HUES48 (cell line): ENCODE results near the gene TFAP2E.
"Not testable (repeated sequence)": the region's sequence is repeated elsewhere in the genome, so short reads cannot be mapped to it uniquely, and the experiment has no call there.

Source experiments
- H3K27ac ChIP-seq: one replicate; pipeline ENCODE4 v1.7.0; 2013; ENCODE audit warnings: low read depth, low read length, inconsistent platforms
- H3K27me3 ChIP-seq: 2 replicates; pipeline ENCODE4 v1.6.1; 2013; ENCODE audit warnings: mild to moderate bottlenecking, low read length; ENCODE audit not compliant: control insufficient read depth, insufficient read depth
- H3K36me3 ChIP-seq: 2 replicates; pipeline ENCODE4 v1.6.1; 2013; ENCODE audit warnings: low read length; ENCODE audit not compliant: control insufficient read depth, insufficient read depth
- H3K4me1 ChIP-seq: 2 replicates; pipeline ENCODE4 v1.6.1; 2013; ENCODE audit warnings: mild to moderate bottlenecking, low read length; ENCODE audit not compliant: control insufficient read depth, insufficient read depth
- H3K4me3 ChIP-seq: 2 replicates; pipeline ENCODE4 v1.5.1; 2013; ENCODE audit warnings: mild to moderate bottlenecking, low read depth, low read length
- H3K9ac ChIP-seq: 2 replicates; pipeline ENCODE4 v1.6.1; 2013; ENCODE audit warnings: mild to moderate bottlenecking, low read depth, low read length, moderate library complexity
- H3K9me3 ChIP-seq: 2 replicates; pipeline ENCODE4 v1.6.1; 2013; ENCODE audit warnings: low read length; ENCODE audit not compliant: control insufficient read depth, insufficient read depth

The TFAP2E gene

DNA sequence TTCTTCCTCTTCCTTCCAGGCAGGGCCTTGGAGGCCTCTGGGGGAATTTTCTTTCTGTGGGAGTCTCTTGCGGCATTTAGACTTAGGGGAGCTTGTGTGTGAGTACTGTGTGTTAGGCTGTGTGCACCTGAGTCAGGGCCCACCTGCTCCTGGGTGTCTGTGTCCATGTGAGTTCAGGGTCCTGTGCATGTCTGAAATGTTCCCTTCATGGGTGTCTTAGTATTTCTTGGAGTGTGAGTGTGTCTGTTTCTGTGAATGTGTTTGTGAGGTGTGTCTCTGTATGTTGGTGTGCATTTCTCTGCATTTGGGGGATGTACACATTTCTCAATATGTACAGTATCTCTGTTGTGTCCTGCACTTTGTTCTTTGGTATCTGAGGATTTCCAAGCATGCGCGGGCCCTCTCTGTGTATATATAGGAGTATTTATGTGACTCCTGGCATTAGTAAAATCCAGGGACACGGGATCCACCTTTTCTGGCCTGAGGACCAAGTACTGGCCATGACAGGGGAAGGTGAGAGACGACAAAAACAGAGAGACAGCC lies 2.4 kb downstream of the TFAP2E start:
- peaks cover 92% of the 10 kb centered on the region for H3K27me3 ChIP-seq
- H3K27ac ChIP-seq: no peak overlapping the region
- no peaks in the 10 kb centered on the region for H3K36me3 ChIP-seq
- H3K4me1 ChIP-seq: peaks cover 21% of the 10 kb centered on the region
- H3K9ac ChIP-seq: no peak overlapping the region
- no peaks in the 10 kb centered on the region for H3K9me3 ChIP-seq
- H3K4me3 ChIP-seq: no peak overlapping the region

DNA sequence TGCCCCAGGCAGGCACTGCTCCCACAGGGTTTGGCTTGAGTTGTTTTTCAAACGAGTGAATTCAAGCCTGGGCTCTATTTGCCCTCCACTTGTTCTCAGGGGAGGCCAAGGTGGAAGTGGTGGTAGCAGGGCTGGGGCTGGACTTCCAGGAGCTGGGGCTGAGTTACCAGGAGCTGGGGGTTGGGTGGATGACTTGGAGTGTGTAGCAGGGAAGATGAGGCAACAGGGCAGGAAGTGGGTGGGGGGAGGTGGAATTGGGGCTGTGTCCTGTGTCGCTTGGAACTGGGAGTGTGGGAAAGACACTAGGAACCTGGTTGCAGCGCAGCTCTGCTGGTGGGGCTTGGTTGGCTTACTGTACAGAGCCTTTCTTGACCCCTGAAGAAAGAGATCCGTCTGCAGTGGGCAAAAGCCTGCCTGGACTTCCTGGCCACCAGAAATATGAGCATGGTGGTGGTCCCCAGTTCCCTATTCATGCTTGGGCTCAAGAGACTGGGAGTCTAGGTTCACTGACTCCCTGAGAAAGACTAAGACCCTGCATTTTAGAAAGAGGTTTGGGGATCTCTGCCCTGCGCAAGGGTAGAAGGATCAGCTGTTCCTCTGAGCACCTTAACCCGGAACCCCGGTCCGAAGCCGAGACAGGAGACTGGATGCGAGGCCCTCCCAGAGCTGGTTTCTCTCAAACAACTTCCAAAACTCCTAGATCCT lies 3.1 kb downstream of the TFAP2E start:
- peaks cover 85% of the 10 kb centered on the region for H3K27me3 ChIP-seq
- no peaks in the 10 kb centered on the region for H3K9me3 ChIP-seq
- H3K36me3 ChIP-seq: no peaks in the 10 kb centered on the region
- H3K9ac ChIP-seq: no peak overlapping the region
- peak overlapping the region; percentile 22; the same call in 1 of the 2 replicates for H3K4me3 ChIP-seq
- H3K4me1 ChIP-seq: peaks cover 21% of the 10 kb centered on the region
- no peak overlapping the region for H3K27ac ChIP-seq

DNA sequence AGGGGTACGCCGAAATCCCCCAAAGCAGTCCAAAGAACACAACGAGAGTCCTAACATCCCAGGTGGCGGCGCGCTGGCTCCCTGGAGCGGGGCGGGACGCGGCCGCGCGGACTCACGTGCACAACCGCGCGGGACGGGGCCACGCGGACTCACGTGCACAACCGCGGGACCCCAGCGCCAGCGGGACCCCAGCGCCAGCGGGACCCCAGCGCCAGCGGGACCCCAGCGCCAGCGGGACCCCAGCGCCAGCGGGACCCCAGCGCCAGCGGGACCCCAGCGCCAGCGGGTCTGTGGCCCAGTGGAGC lies 3.6 kb downstream of the TFAP2E start:
- Histone ChIP-seq H3K4me1 (peaks cover 21% of the 10 kb centered on the region), H3K4me3 (peak overlapping the region; percentile 65; the same call in 1 of the 2 replicates), H3K27me3 (peaks cover 80% of the 10 kb centered on the region)
- H3K27ac ChIP-seq, H3K9ac ChIP-seq, H3K36me3 ChIP-seq, H3K9me3 ChIP-seq: not testable (repeated sequence)

DNA sequence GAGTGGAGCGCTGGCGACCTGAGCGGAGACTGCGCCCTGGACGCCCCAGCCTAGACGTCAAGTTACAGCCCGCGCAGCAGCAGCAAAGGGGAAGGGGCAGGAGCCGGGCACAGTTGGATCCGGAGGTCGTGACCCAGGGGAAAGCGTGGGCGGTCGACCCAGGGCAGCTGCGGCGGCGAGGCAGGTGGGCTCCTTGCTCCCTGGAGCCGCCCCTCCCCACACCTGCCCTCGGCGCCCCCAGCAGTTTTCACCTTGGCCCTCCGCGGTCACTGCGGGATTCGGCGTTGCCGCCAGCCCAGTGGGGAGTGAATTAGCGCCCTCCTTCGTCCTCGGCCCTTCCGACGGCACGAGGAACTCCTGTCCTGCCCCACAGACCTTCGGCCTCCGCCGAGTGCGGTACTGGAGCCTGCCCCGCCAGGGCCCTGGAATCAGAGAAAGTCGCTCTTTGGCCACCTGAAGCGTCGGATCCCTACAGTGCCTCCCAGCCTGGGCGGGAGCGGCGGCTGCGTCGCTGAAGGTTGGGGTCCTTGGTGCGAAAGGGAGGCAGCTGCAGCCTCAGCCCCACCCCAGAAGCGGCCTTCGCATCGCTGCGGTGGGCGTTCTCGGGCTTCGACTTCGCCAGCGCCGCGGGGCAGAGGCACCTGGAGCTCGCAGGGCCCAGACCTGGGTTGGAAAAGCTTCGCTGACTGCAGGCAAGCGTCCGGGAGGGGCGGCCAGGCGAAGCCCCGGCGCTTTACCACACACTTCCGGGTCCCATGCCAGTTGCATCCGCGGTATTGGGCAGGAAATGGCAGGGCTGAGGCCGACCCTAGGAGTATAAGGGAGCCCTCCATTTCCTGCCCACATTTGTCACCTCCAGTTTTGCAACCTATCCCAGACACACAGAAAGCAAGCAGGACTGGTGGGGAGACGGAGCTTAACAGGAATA lies 4.2 kb downstream of the TFAP2E start:
- Histone ChIP-seq H3K27me3 (peaks cover 74% of the 10 kb centered on the region), H3K9ac (no peak overlapping the region), H3K9me3 (no peaks in the 10 kb centered on the region), H3K36me3 (no peaks in the 10 kb centered on the region), H3K4me1 (peaks cover 21% of the 10 kb centered on the region), H3K4me3 (peak overlapping the region; percentile 65), H3K27ac (no peak overlapping the region)

DNA sequence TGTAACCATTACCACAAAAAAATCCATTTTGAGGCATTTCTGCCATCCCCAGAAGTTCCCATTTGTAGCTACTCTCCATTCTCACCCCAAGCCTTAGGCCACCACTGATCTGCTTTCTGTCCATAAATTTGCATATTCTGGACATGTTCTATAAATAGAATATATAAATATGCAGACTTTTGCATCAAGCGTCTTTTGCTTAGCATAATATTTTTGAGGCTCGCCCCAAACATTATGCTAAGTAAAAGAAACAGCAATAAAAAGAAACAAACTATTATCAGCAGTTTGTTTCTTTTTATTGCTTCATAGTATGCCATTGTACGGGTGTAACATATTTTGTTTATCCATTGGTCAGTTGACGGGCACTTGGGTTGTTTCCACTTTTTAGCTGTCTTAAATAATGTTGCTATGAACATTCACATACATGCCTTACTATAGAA lies 7.9 kb downstream of the TFAP2E start:
- no peaks in the 10 kb centered on the region for H3K9me3 ChIP-seq
- no peak overlapping the region for H3K4me3 ChIP-seq
- H3K27me3 ChIP-seq: peaks cover 37% of the 10 kb centered on the region
- no peak overlapping the region for H3K27ac ChIP-seq
- no peaks in the 10 kb centered on the region for H3K36me3 ChIP-seq
- peaks cover 6% of the 10 kb centered on the region for H3K4me1 ChIP-seq
- H3K9ac ChIP-seq: no peak overlapping the region

DNA sequence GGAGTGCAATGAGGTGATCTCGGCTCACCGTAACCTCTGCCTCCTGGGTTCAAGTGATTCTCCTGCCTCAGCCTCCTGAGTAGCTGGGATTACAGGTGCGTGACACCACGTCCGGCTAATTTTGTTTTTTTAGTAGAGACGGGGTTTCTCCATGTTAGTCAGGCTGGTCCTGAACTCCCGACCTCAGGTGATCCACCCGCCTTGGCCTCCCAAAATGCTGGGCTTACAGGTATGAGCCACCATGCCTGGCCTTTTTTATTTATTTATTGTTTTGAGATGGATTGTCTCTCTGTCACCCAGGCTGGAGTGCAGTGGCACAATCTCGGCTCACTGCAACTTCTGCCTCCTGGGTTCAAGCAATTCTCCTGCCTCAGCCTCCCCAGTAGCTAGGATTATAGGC lies 8.5 kb downstream of the TFAP2E start:
- not testable (repeated sequence) for H3K9ac ChIP-seq, H3K27ac ChIP-seq, H3K9me3 ChIP-seq, H3K4me1 ChIP-seq, H3K36me3 ChIP-seq, H3K4me3 ChIP-seq
- H3K27me3 ChIP-seq: peaks cover 31% of the 10 kb centered on the region

DNA sequence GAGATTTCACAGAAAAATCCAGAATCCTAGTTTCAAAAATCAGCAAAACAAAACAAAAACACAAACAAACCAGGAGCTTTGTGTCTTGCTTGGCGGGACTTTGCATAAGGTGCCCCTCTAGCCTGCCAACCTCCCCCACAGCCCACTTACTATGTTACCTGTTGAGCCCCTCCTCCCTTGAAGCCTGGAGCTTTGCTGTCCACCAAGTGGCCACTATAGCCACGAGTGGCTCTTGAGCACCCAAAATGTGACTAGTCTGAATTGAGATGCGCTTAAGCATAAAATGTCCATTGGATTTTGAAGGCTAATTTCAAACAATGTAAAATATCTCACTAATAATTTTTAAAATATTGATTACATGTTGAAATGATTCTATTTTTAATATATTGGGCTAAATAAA lies 12.2 kb downstream of the TFAP2E start:
- Histone ChIP-seq H3K4me1 (no peaks in the 10 kb centered on the region), H3K9ac (no peak overlapping the region), H3K27ac (no peak overlapping the region), H3K27me3 (no peaks in the 10 kb centered on the region), H3K36me3 (no peaks in the 10 kb centered on the region), H3K4me3 (no peak overlapping the region), H3K9me3 (no peaks in the 10 kb centered on the region)

DNA sequence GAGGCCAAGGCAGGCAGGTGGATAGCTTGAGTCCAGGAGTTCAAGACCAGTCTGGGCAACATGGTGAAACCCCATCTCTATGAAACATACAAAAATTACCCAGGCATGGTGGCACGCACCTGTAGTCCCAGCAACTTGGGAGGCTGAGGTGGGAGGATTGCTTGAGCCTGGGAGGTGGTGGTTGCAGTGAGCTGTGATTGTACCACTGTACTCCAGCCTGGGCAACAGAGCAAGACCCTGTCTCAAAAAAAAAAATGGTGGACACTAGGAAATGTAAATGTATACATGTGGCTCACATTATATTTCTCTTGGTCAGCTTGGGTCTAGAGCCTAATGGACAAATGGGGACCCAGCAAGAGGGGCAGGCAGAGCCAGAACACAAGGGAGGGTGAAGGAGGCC lies 12.7 kb downstream of the TFAP2E start:
- H3K9me3 ChIP-seq, H3K4me1 ChIP-seq, H3K27ac ChIP-seq, H3K4me3 ChIP-seq, H3K9ac ChIP-seq, H3K36me3 ChIP-seq, H3K27me3 ChIP-seq: not testable (repeated sequence)

DNA sequence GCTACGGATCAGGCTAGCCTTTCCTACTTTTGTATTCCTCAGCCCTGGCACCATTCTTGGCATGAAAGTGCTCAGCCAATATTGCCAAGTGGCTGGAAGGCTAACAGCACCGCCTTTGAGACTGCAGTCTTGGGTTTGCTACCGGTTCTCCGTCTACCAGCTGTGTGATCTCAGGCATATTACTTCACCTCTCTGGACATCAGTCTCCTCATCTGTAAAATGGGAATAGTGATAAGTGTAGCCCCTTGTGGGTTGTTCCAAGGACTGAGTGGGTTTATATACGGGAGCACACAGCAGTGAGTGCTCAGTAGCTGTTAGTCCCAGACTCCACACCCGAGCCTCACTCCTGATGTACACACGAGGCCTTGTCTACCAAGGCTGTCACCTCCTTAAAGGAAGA lies 13.7 kb downstream of the TFAP2E start:
- H3K9ac ChIP-seq: no peak overlapping the region
- H3K36me3 ChIP-seq: no peaks in the 10 kb centered on the region
- H3K4me3 ChIP-seq: no peak overlapping the region
- no peaks in the 10 kb centered on the region for H3K9me3 ChIP-seq
- no peaks in the 10 kb centered on the region for H3K4me1 ChIP-seq
- no peak overlapping the region for H3K27ac ChIP-seq
- no peaks in the 10 kb centered on the region for H3K27me3 ChIP-seq

DNA sequence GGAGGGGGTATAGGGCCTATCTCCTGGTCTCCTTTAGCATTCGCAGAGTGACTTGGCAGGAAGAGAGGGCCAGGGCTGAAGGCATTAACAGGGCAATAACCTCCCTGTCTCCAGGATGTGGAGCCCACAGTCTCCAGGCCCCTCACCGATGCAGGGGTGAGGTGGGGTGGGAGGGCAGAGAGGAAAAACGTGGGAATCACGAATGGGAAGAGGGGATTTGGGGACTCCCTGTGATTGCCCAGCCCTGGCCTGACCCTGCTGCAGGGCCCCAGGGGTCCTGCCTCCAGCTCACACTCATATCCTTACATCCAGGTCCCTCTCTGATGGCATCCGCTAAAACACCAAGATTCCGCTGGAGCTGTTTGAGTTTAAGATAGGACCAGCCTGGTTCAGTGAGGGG lies 14.6 kb downstream of the TFAP2E start:
- Histone ChIP-seq H3K27me3 (no peaks in the 10 kb centered on the region), H3K9ac (no peak overlapping the region), H3K4me1 (no peaks in the 10 kb centered on the region), H3K4me3 (no peak overlapping the region), H3K27ac (no peak overlapping the region), H3K9me3 (no peaks in the 10 kb centered on the region), H3K36me3 (no peaks in the 10 kb centered on the region)
